Effector memory CD8-positive, alpha-beta T cell (primary cell): Measurements from ENCODE around the gene PCNX2.

Experiments
- ATAC-seq: fragments of 150-1000 bp; cut with Tn5 transposase; replicated peaks from 2 replicates; pipeline ENCODE4 v1.10.0; 2021; ENCODE audit warnings: mild to moderate bottlenecking, moderate library complexity
- DNase-seq, 3 experiments: peaks; one replicate each; pipeline ENCODE4 v3.0.0; 2021
- H3K27ac Mint-ChIP-seq, 2 donors: one replicate each; pipeline ENCODE4 v1.8.0; 2022; ENCODE audit warnings: mild to moderate bottlenecking in 2 of 2, mixed read lengths in 2 of 2, moderate library complexity in 2 of 2
- H3K27me3 Mint-ChIP-seq, 2 donors: one replicate each; pipeline ENCODE4 v1.8.0; 2022; ENCODE audit warnings: mixed read lengths in 2 of 2
- H3K36me3 Mint-ChIP-seq: one replicate; pipeline ENCODE4 v1.8.0; 2022; ENCODE audit warnings: mild to moderate bottlenecking, moderate library complexity, mixed read lengths; ENCODE audit not compliant: insufficient read depth
- H3K4me1 Mint-ChIP-seq, 2 donors: one replicate each; pipeline ENCODE4 v1.8.0; 2022; ENCODE audit warnings: low read depth in 2 of 2, mixed read lengths in 2 of 2
- H3K4me3 Mint-ChIP-seq, 2 donors: one replicate each; pipeline ENCODE4 v1.8.0; 2022; ENCODE audit warnings: mild to moderate bottlenecking in 2 of 2, mixed read lengths in 2 of 2, moderate library complexity in 2 of 2
- H3K9me3 Mint-ChIP-seq, 2 donors: one replicate each; pipeline ENCODE4 v1.8.0; 2022; ENCODE audit warnings: mixed read lengths in 2 of 2

Gene PCNX2

GRCh38 chr1:233261206-233261605 lies 34.3 kb downstream of the PCNX2 start:
- peaks cover 11% of the 10 kb centered on the region for H3K36me3 Mint-ChIP-seq
- peak overlapping the region; percentile 16 to 39 for H3K27ac Mint-ChIP-seq
- ATAC-seq (no peak), DNase-seq (no peak)
- no peaks in the 10 kb centered on the region for H3K9me3 Mint-ChIP-seq
- peaks cover 11 to 15% of the 10 kb centered on the region in 2 donors for H3K4me1 Mint-ChIP-seq
- H3K4me3 Mint-ChIP-seq = peak overlapping the region in 1 of 2 donors; percentile 23
- no peaks in the 10 kb centered on the region for H3K27me3 Mint-ChIP-seq

- Mint-ChIP-seq H3K27me3 (no peaks in the 10 kb centered on the region), H3K4me1 (peaks cover 9 to 10% of the 10 kb centered on the region in 2 donors), H3K36me3 (peaks cover 17% of the 10 kb centered on the region), H3K9me3 (no peaks in the 10 kb centered on the region), H3K4me3 (no peak overlapping the region), H3K27ac (no peak overlapping the region)
- DNase-seq = no peak
- no peak for ATAC-seq
These were observed 37.7 kb downstream of the PCNX2 start for GRCh38 chr1:233257786-233258185.

GRCh38 chr1:233256789-233257188 lies 38.7 kb downstream of the PCNX2 start:
- no peaks in the 10 kb centered on the region for H3K27me3 Mint-ChIP-seq
- H3K4me1 Mint-ChIP-seq = peaks cover 7 to 9% of the 10 kb centered on the region in 2 donors
- no peak overlapping the region for H3K4me3 Mint-ChIP-seq
- DNase-seq (no peak), ATAC-seq (no peak)
- H3K9me3 Mint-ChIP-seq = no peaks in the 10 kb centered on the region
- peak overlapping the region in 1 of 2 donors; percentile 38 for H3K27ac Mint-ChIP-seq
- peaks cover 17% of the 10 kb centered on the region for H3K36me3 Mint-ChIP-seq

GRCh38 chr1:233256191-233256590 lies 39.3 kb downstream of the PCNX2 start:
- ATAC-seq (no peak), DNase-seq (no peak)
- Mint-ChIP-seq H3K27me3 (no peaks in the 10 kb centered on the region), H3K4me1 (peaks cover under 1 to 3% of the 10 kb centered on the region in 2 donors), H3K9me3 (no peaks in the 10 kb centered on the region), H3K36me3 (peaks cover 20% of the 10 kb centered on the region), H3K4me3 (no peak overlapping the region), H3K27ac (peak overlapping the region in 1 of 2 donors; percentile 38)

- Mint-ChIP-seq H3K27me3 (no peaks in the 10 kb centered on the region), H3K9me3 (no peaks in the 10 kb centered on the region), H3K4me3 (no peak overlapping the region), H3K27ac (no peak overlapping the region), H3K36me3 (peaks cover 16% of the 10 kb centered on the region), H3K4me1 (no peaks in the 10 kb centered on the region)
- ATAC-seq = no peak
- no peak for DNase-seq
These were observed 40.4 kb downstream of the PCNX2 start for GRCh38 chr1:233255145-233255544.

GRCh38 chr1:233253832-233254331 lies 41.6 kb downstream of the PCNX2 start:
- Mint-ChIP-seq H3K27ac (peak overlapping the region in 1 of 2 donors; percentile 13), H3K4me1 (no peaks in the 10 kb centered on the region), H3K4me3 (no peak overlapping the region), H3K36me3 (peaks cover 12% of the 10 kb centered on the region), H3K27me3 (no peaks in the 10 kb centered on the region), H3K9me3 (no peaks in the 10 kb centered on the region)
- ATAC-seq = no peak
- DNase-seq = no peak

GRCh38 chr1:233253231-233253831 lies 42.2 kb downstream of the PCNX2 start:
- Mint-ChIP-seq H3K4me1 (no peaks in the 10 kb centered on the region), H3K4me3 (no peak overlapping the region), H3K27me3 (no peaks in the 10 kb centered on the region), H3K36me3 (peaks cover 12% of the 10 kb centered on the region), H3K9me3 (no peaks in the 10 kb centered on the region), H3K27ac (peak overlapping the region; percentile 44 to 59)
- no peak for ATAC-seq
- DNase-seq = no peak

- ATAC-seq (no peak), DNase-seq (no peak)
- Mint-ChIP-seq H3K27ac (no peak overlapping the region), H3K36me3 (peaks cover 9% of the 10 kb centered on the region), H3K4me1 (no peaks in the 10 kb centered on the region), H3K27me3 (no peaks in the 10 kb centered on the region), H3K9me3 (no peaks in the 10 kb centered on the region), H3K4me3 (no peak overlapping the region)
These were observed 43.1 kb downstream of the PCNX2 start for GRCh38 chr1:233252441-233252840.

GRCh38 chr1:233251201-233251720 lies 44.3 kb downstream of the PCNX2 start:
- ATAC-seq (no peak), DNase-seq (no peak)
- Mint-ChIP-seq H3K36me3 (peaks cover 9% of the 10 kb centered on the region), H3K9me3 (no peaks in the 10 kb centered on the region), H3K4me3 (no peak overlapping the region), H3K27ac (peak overlapping the region in 1 of 2 donors; percentile 31), H3K4me1 (no peaks in the 10 kb centered on the region), H3K27me3 (no peaks in the 10 kb centered on the region)

- DNase-seq (no peak), ATAC-seq (no peak)
- Mint-ChIP-seq H3K9me3 (no peaks in the 10 kb centered on the region), H3K4me1 (peaks cover 0 to 6% of the 10 kb centered on the region in 2 donors), H3K36me3 (peaks cover 7% of the 10 kb centered on the region), H3K4me3 (no peak overlapping the region), H3K27ac (no peak overlapping the region), H3K27me3 (no peaks in the 10 kb centered on the region)
These were observed 47.5 kb downstream of the PCNX2 start for GRCh38 chr1:233248014-233248413.

- no peaks in the 10 kb centered on the region for H3K27me3 Mint-ChIP-seq
- H3K4me1 Mint-ChIP-seq = peaks cover 0 to 6% of the 10 kb centered on the region in 2 donors
- no peak overlapping the region for H3K27ac Mint-ChIP-seq
- H3K9me3 Mint-ChIP-seq = no peaks in the 10 kb centered on the region
- H3K4me3 Mint-ChIP-seq = no peak overlapping the region
- no peak for ATAC-seq
- peaks cover 7% of the 10 kb centered on the region for H3K36me3 Mint-ChIP-seq
- no peak for DNase-seq
These were observed 48.6 kb downstream of the PCNX2 start for GRCh38 chr1:233246965-233247364.

- DNase-seq = no peak
- no peak for ATAC-seq
- peak overlapping the region; percentile 27 to 45 for H3K27ac Mint-ChIP-seq
- no peaks in the 10 kb centered on the region for H3K27me3 Mint-ChIP-seq
- H3K4me3 Mint-ChIP-seq = no peak overlapping the region
- no peaks in the 10 kb centered on the region for H3K9me3 Mint-ChIP-seq
- H3K36me3 Mint-ChIP-seq = peaks cover 3% of the 10 kb centered on the region
- H3K4me1 Mint-ChIP-seq = peaks cover 0 to 6% of the 10 kb centered on the region in 2 donors
These were observed 50.2 kb downstream of the PCNX2 start for GRCh38 chr1:233245191-233245765.

GRCh38 chr1:233244183-233244582 lies 51.3 kb downstream of the PCNX2 start:
- Mint-ChIP-seq H3K27ac (no peak overlapping the region), H3K27me3 (no peaks in the 10 kb centered on the region), H3K36me3 (peaks cover 3% of the 10 kb centered on the region), H3K4me1 (peaks cover 0 to 6% of the 10 kb centered on the region in 2 donors), H3K4me3 (no peak overlapping the region), H3K9me3 (no peaks in the 10 kb centered on the region)
- DNase-seq (no peak), ATAC-seq (no peak)
